HL-60/S4 treated with phorbol 12-myristate 13-acetate at 8.2 ng/mL for 4 days and 3 days (cell line): ENCODE measurements around the gene MEGF6.

ENCODE experiments used
- in situ Hi-C: fragments of 300-500 bp; cut with MboI; formaldehyde crosslinking; loops from 2 replicates; pipeline ENCODE4 v1.15.0; 2022; ENCODE audit warnings: low sequenced_read_pairs

Gene MEGF6

GRCh38 chr1:3560251-3560871 lies 50.9 kb downstream of the MEGF6 start:
- in situ Hi-C loops = no loop called here

- in situ Hi-C loops = no loop called here
Measured at GRCh38 chr1:3558036-3558726, 53.1 kb downstream of the MEGF6 start.

GRCh38 chr1:3557366-3557765 lies 53.9 kb downstream of the MEGF6 start:
- in situ Hi-C loops = no loop called here

GRCh38 chr1:3556336-3556735 lies 55.0 kb downstream of the MEGF6 start:
- in situ Hi-C loops = no loop called here

- in situ Hi-C loops = no loop called here
Measured at GRCh38 chr1:3555131-3555920, 56.0 kb downstream of the MEGF6 start.

GRCh38 chr1:3553940-3554223 lies 57.4 kb downstream of the MEGF6 start:
- in situ Hi-C loops = no loop called here

GRCh38 chr1:3553166-3553939 lies 58.0 kb downstream of the MEGF6 start:
- in situ Hi-C loops = no loop called here

GRCh38 chr1:3552751-3553150 lies 58.6 kb downstream of the MEGF6 start:
- in situ Hi-C loops = no loop called here

- in situ Hi-C loops = no loop called here
Measured at GRCh38 chr1:3552176-3552575, 59.1 kb downstream of the MEGF6 start.

GRCh38 chr1:3551711-3552110 lies 59.6 kb downstream of the MEGF6 start:
- in situ Hi-C loops = no loop called here

- in situ Hi-C loops = no loop called here
Measured at GRCh38 chr1:3551290-3551678, 60.0 kb downstream of the MEGF6 start.

- in situ Hi-C loops = no loop called here
Measured at GRCh38 chr1:3550511-3551289, 60.6 kb downstream of the MEGF6 start.

GRCh38 chr1:3548895-3549294 lies 62.4 kb downstream of the MEGF6 start:
- in situ Hi-C loops = no loop called here

GRCh38 chr1:3548156-3548893 lies 63.0 kb downstream of the MEGF6 start:
- in situ Hi-C loops = no loop called here

GRCh38 chr1:3547055-3548005 lies 64.0 kb downstream of the MEGF6 start:
- in situ Hi-C loops = no loop called here

- in situ Hi-C loops = no loop called here
Measured at GRCh38 chr1:3546048-3546384, 65.3 kb downstream of the MEGF6 start.

- in situ Hi-C loops = no loop called here
Measured at GRCh38 chr1:3545363-3546047, 65.8 kb downstream of the MEGF6 start.
